OCI-LY1 (cell line): ENCODE measurements around the gene TMEM260.

Experiments used
- H2AFZ ChIP-seq: fragments of 200-600 bp; sonication (generic), shearing (Covaris generic); 2 replicates; pipeline ENCODE4 v1.6.0; 2014; ENCODE audit warnings: antibody characterized with exemption, mild to moderate bottlenecking, low read length
- H3F3A ChIP-seq: fragments of 200-600 bp; sonication (generic), shearing (Covaris generic); 2 replicates; pipeline ENCODE4 v1.6.0; 2014; ENCODE audit warnings: mild to moderate bottlenecking, antibody characterized with exemption, low read length, moderate library complexity; ENCODE audit not compliant: insufficient read depth
- H3K27ac ChIP-seq: fragments of 200-600 bp; sonication (generic); 2 replicates; pipeline ENCODE4 v1.5.1; 2014; ENCODE audit warnings: low read length, mixed run types, mild to moderate bottlenecking, low read depth; ENCODE audit not compliant: poor library complexity, severe bottlenecking
- H3K27me3 ChIP-seq: fragments of 200-600 bp; sonication (generic); 2 replicates; pipeline ENCODE4 v1.6.0; 2014; ENCODE audit warnings: antibody characterized with exemption, mild to moderate bottlenecking, low read length, moderate library complexity; ENCODE audit not compliant: insufficient read depth
- H3K36me3 ChIP-seq: fragments of 200-600 bp; sonication (generic); 2 replicates; pipeline ENCODE4 v1.6.1; 2014; ENCODE audit warnings: mild to moderate bottlenecking, antibody characterized with exemption, low read length, moderate library complexity, mixed read lengths; ENCODE audit not compliant: insufficient read depth
- H3K4me1 ChIP-seq: fragments of 200-600 bp; sonication (generic); 2 replicates; pipeline ENCODE4 v1.5.1; 2014; ENCODE audit warnings: mild to moderate bottlenecking, low read length, moderate library complexity; ENCODE audit not compliant: insufficient read depth, severe bottlenecking
- H3K4me2 ChIP-seq: fragments of 200-600 bp; sonication (generic), shearing (Covaris generic); 2 replicates; pipeline ENCODE4 v1.6.1; 2014; ENCODE audit warnings: low read length
- H3K4me3 ChIP-seq: fragments of 200-600 bp; sonication (generic); 2 replicates; pipeline ENCODE4 v1.5.1; 2014; ENCODE audit warnings: low read length, low read depth, mild to moderate bottlenecking, mixed read lengths; ENCODE audit not compliant: poor library complexity, severe bottlenecking
- H3K79me2 ChIP-seq: fragments of 200-600 bp; shearing (Covaris generic); 2 replicates; pipeline ENCODE4 v1.6.1; 2016; ENCODE audit warnings: mixed run types, low read length, mixed read lengths; ENCODE audit not compliant: insufficient read depth
- H3K9ac ChIP-seq: fragments of 200-600 bp; sonication (generic), shearing (Covaris generic); 2 replicates; pipeline ENCODE4 v1.6.1; 2014; ENCODE audit warnings: mild to moderate bottlenecking, low read length, mixed read lengths
- H3K9me2 ChIP-seq: fragments of 200-600 bp; sonication (generic), shearing (Covaris generic); 2 replicates; pipeline ENCODE4 v1.6.1; 2014; ENCODE audit warnings: low read depth, mild to moderate bottlenecking, low read length, mixed read lengths
- H3K9me3 ChIP-seq: fragments of 200-600 bp; shearing (Covaris generic); 2 replicates; pipeline ENCODE4 v1.6.1; 2014; ENCODE audit warnings: low read length, mixed read lengths
- H4K20me1 ChIP-seq: fragments of 200-600 bp; sonication (generic), shearing (Covaris generic); 2 replicates; pipeline ENCODE4 v1.6.0; 2016; ENCODE audit warnings: mild to moderate bottlenecking, low read length; ENCODE audit not compliant: insufficient read depth
- EZH2 ChIP-seq: fragments of 200-600 bp; sonication (generic), shearing (Covaris generic); IDR thresholded peaks from 2 replicates; pipeline ENCODE4 v1.8.0; 2017; ENCODE audit warnings: borderline replicate concordance, mixed run types, mild to moderate bottlenecking, antibody characterized with exemption, low read length, moderate library complexity, mixed read lengths
- TF ChIP-seq, protein P1 (sequence below): fragments of 200-600 bp; sonication (generic), shearing (Covaris generic); IDR thresholded peaks from 2 replicates; pipeline ENCODE4 v1.5.1; 2017; ENCODE audit warnings: mild to moderate bottlenecking, antibody characterized with exemption, low read length, moderate library complexity, mixed read lengths

Gene TMEM260

DNA sequence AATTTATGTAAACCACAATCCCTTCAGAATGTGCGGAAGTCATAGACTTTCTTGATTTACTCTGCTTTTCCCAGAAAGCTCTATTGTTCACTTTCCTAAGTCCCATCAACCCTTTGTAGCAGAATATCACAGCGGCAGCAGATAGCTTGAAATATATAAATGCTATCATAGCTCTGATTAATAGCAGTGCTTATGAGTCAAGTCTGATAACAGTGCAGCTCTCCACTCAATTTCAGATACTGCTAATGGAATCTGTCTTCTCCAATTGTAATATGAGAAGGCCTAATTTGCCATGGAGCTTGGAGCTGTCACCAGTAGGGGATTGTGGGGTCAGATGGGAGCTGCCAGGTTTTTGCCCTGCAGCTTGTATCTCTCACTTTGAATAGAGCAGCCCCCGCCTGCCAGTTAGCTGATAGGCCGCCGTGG is 10.9 kb downstream of the TMEM260 start:
- Histone ChIP-seq H3K36me3 (peaks cover 31% of the 10 kb centered on the region), H3K4me1 (no peaks in the 10 kb centered on the region), H3F3A (no peaks in the 10 kb centered on the region), H3K27me3 (no peaks in the 10 kb centered on the region), H3K9ac (no peak overlapping the region), H3K9me3 (no peaks in the 10 kb centered on the region), H3K79me2 (no peaks in the 10 kb centered on the region), H3K4me3 (no peak overlapping the region), H3K4me2 (no peak overlapping the region), H3K27ac (no peak overlapping the region), H3K9me2 (no peaks in the 10 kb centered on the region), H2AFZ (no peak overlapping the region), H4K20me1 (no peaks in the 10 kb centered on the region)
- TF ChIP-seq, protein P1, sequence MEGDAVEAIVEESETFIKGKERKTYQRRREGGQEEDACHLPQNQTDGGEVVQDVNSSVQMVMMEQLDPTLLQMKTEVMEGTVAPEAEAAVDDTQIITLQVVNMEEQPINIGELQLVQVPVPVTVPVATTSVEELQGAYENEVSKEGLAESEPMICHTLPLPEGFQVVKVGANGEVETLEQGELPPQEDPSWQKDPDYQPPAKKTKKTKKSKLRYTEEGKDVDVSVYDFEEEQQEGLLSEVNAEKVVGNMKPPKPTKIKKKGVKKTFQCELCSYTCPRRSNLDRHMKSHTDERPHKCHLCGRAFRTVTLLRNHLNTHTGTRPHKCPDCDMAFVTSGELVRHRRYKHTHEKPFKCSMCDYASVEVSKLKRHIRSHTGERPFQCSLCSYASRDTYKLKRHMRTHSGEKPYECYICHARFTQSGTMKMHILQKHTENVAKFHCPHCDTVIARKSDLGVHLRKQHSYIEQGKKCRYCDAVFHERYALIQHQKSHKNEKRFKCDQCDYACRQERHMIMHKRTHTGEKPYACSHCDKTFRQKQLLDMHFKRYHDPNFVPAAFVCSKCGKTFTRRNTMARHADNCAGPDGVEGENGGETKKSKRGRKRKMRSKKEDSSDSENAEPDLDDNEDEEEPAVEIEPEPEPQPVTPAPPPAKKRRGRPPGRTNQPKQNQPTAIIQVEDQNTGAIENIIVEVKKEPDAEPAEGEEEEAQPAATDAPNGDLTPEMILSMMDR = no peak
- TF ChIP-seq EZH2 = no peak

DNA sequence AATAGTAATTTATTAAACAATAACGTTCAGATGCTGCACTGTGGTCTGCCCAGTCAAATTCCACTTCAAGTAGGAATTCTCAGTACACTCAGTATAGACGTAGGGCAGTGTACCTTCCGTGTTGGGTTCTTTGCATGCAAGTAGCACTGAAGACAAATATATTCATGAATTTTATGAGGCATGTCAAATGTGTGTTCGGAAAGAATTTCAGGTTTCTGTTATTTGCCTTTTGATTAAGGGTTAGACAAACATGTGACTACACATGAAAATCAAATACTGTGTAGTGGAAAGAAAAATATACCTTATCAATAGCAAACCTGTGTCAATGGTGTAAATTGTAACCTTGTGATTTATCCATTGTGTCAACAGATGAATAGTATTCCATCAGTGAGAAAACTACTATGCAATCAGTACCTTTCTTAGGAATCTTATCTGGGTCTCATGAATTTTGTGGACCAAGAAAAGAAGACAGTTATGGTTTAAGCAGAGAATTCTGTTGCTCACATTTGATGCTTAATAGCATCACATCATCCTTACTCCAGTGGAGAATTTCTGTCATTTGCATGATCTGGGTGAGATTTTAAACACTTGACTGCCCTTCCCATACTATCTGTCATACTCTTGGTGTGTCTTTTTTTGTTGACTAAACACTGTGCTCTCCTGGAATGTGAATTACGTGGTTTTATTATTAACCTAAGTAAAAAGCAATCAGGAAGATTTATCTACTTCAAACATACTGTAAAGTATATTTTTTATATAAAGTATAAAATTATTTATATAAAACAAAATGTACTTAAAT is 13.3 kb downstream of the TMEM260 start:
- H2AFZ ChIP-seq = no peak overlapping the region
- no peaks in the 10 kb centered on the region for H4K20me1 ChIP-seq
- no peaks in the 10 kb centered on the region for H3K27me3 ChIP-seq
- TF ChIP-seq, protein P1 = no peak
- no peak for TF ChIP-seq EZH2
- H3F3A ChIP-seq = no peaks in the 10 kb centered on the region
- H3K36me3 ChIP-seq = peaks cover 17% of the 10 kb centered on the region
- H3K9ac ChIP-seq = no peak overlapping the region
- H3K79me2 ChIP-seq = no peaks in the 10 kb centered on the region
- H3K4me1 ChIP-seq = no peaks in the 10 kb centered on the region
- H3K9me2 ChIP-seq = no peaks in the 10 kb centered on the region
- no peaks in the 10 kb centered on the region for H3K9me3 ChIP-seq
- no peak overlapping the region for H3K4me3 ChIP-seq
- no peak overlapping the region for H3K4me2 ChIP-seq
- H3K27ac ChIP-seq = no peak overlapping the region

DNA sequence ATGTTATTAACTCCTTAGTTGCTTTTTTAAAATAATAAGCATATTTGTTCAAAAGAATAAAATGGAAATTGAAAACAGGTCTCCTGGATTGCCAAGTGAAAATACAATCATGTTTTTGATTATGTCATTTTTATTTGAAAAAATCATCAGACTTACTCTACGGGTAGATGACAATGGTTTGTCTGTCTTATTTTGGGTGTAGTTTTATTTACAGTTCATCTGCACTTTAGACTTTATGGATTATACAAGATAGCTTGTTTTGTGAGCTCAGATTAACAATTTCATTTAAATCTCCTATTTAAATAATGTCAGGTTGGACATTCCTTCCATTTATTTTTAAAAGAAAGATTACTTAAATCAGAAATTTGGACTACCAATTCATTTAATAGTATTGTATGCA is 14.8 kb downstream of the TMEM260 start:
- no peak overlapping the region for H3K9ac ChIP-seq
- H3K9me2 ChIP-seq = no peaks in the 10 kb centered on the region
- no peak overlapping the region for H3K27ac ChIP-seq
- H3K4me3 ChIP-seq = no peak overlapping the region
- no peak overlapping the region for H3K4me2 ChIP-seq
- TF ChIP-seq, protein P1 = no peak
- no peak for TF ChIP-seq EZH2
- no peaks in the 10 kb centered on the region for H3K9me3 ChIP-seq
- peaks cover 13% of the 10 kb centered on the region for H3K36me3 ChIP-seq
- no peaks in the 10 kb centered on the region for H3K4me1 ChIP-seq
- H3K27me3 ChIP-seq = no peaks in the 10 kb centered on the region
- no peaks in the 10 kb centered on the region for H4K20me1 ChIP-seq
- no peaks in the 10 kb centered on the region for H3F3A ChIP-seq
- H3K79me2 ChIP-seq = no peaks in the 10 kb centered on the region
- H2AFZ ChIP-seq = no peak overlapping the region
